ENCODE results near the gene MAZ. TPM values are rescaled to one million over a fixed set of nuclear protein-coding genes. Genes with fewer than 3 reads are reported as not detected.

MAZ gene
- polyA plus RNA-seq, 1 of the 3 experiments (the other 2 are of a cell fraction) = 163 TPM

- H2AFZ ChIP-seq (ENCODE audit: low read depth) = no peak overlapping the region
- no peaks in the 10 kb centered on the region for H3K79me2 ChIP-seq (ENCODE audit: insufficient read depth)
- H3K9me2 ChIP-seq = no peaks in the 10 kb centered on the region
- WGBS (ENCODE audit: low lambda C conversion rate) = 99% methylated on average over 15 of the region's 23 CpGs
- ChIA-PET CTCF (interaction anchor here (0.9 to 1.0 kb wide), 2 partner anchors 9 to 27 kb away, joined by 3 read pairs; no protein-coding TSS in a partner anchor), POLR2A (no interaction called here)
- peaks cover 34 to 41% of the 10 kb centered on the region in 2 experiments for H3K36me3 ChIP-seq (replicated peaks in 1 of 2; ENCODE audit: control insufficient read depth in 1 of 2, insufficient read depth in 2 of 2, low read length in 1 of 2)
- peaks cover 9% of the 10 kb centered on the region for H3F3A ChIP-seq (replicated peaks; ENCODE audit: insufficient read depth)
- no peak overlapping the region for H3K9ac ChIP-seq
- no peak overlapping the region for H3K4me2 ChIP-seq
- H3K27me3 ChIP-seq (ENCODE audit: insufficient read depth) = no peaks in the 10 kb centered on the region
- no peaks in the 10 kb centered on the region for H4K20me1 ChIP-seq (ENCODE audit: insufficient read depth)
- no peaks in the 10 kb centered on the region for H3K4me1 ChIP-seq (ENCODE audit: control insufficient read depth in 1 of 2, insufficient read depth in 2 of 2, low read depth in 1 of 2, low read length in 1 of 2)
- no peak for DNase-seq
- H3K9me3 ChIP-seq = no peaks in the 10 kb centered on the region
- TF ChIP-seq CHD2 (IDR thresholded peaks at IDR 0.05; ENCODE audit: low read length, partially characterized antibody) (no peak), PBX3 (IDR thresholded peaks at IDR 0.05) (no peak), IRF3 (IDR thresholded peaks at IDR 0.05; ENCODE audit: low read depth, low read length) (no peak), CTCF (IDR thresholded peaks at IDR 0.05) (no peak), RXRA (IDR thresholded peaks at IDR 0.05; ENCODE audit: borderline replicate concordance, low read depth) (no peak), USF1 (IDR thresholded peaks at IDR 0.05; ENCODE audit: borderline replicate concordance, low read depth) (no peak), NRF1 (IDR thresholded peaks at IDR 0.05; ENCODE audit: low read depth, low read length) (no peak), YY1 (IDR thresholded peaks at IDR 0.05; ENCODE audit: low read depth) (no peak), FOXJ3 (CRISPR knock-in tag; IDR thresholded peaks at IDR 0.05) (no peak), SMC3 (IDR thresholded peaks at IDR 0.05; ENCODE audit: low read depth, low read length) (no peak), MXI1 (IDR thresholded peaks at IDR 0.05; ENCODE audit: low read depth, low read length) (no peak), GABPA (IDR thresholded peaks at IDR 0.05; ENCODE audit: low read depth) (no peak), SIN3A (IDR thresholded peaks at IDR 0.05; ENCODE audit: borderline replicate concordance, low read depth, low read length) (no peak)
- H3K27ac ChIP-seq (ENCODE audit: low read depth in 2 of 2, low read length in 1 of 2) = no peak overlapping the region
- no peak overlapping the region for H3K4me3 ChIP-seq (ENCODE audit: low read depth in 2 of 2, low read length in 1 of 2)
These were observed 35.3 kb downstream of the MAZ start for GRCh38 chr16:29841631-29842030.
